Liver (tissue), 9 donors: ENCODE data around the gene RARS1. TPM values are rescaled to one million over a fixed set of nuclear protein-coding genes. Genes with fewer than 3 reads are reported as not detected.

ENCODE experiments used
- DNase-seq: peaks from one replicate; pipeline ENCODE4 v3.0.0-alpha.2; 2017; ENCODE audit warnings: low spot score
- H3K27ac ChIP-seq, 2 donors: one replicate each; pipeline ENCODE4 v1.7.0; 2013; ENCODE audit warnings: inconsistent platforms in 2 of 2, low read length in 2 of 2, control low read depth in 1 of 2, low read depth in 1 of 2, mild to moderate bottlenecking in 1 of 2
- H3K27me3 ChIP-seq, 4 donors: one replicate each; pipeline versions ENCODE4 v1.6.1 to v1.7.0; 2013; ENCODE audit warnings: low read length in 3 of 4, inconsistent platforms in 1 of 4, mild to moderate bottlenecking in 1 of 4, moderate library complexity in 1 of 4; ENCODE audit not compliant: control insufficient read depth in 4 of 4, insufficient read depth in 4 of 4
- H3K36me3 ChIP-seq, 4 donors: one replicate each; pipeline versions ENCODE4 v1.6.1 to v1.7.0; 2013; ENCODE audit warnings: low read length in 3 of 4, mild to moderate bottlenecking in 3 of 4, low read depth in 1 of 4, moderate library complexity in 1 of 4; ENCODE audit not compliant: control insufficient read depth in 4 of 4, insufficient read depth in 3 of 4
- H3K4me1 ChIP-seq, 4 donors: one replicate each; pipeline versions ENCODE4 v1.6.1 to v1.7.0; 2013; ENCODE audit warnings: low read length in 3 of 4, mild to moderate bottlenecking in 3 of 4, moderate library complexity in 1 of 4; ENCODE audit not compliant: control insufficient read depth in 4 of 4, insufficient read depth in 4 of 4
- H3K4me3 ChIP-seq, 3 donors: one replicate each; pipeline versions ENCODE4 v1.6.1 to v1.7.0; 2013; ENCODE audit warnings: low read length in 3 of 3, control low read depth in 1 of 3, low read depth in 1 of 3, mild to moderate bottlenecking in 1 of 3
- H3K9ac ChIP-seq, 2 donors: one replicate each; pipeline ENCODE4 v1.7.0; 2013; ENCODE audit warnings: low read length in 2 of 2, mild to moderate bottlenecking in 2 of 2, moderate library complexity in 2 of 2, control low read depth in 1 of 2, low read depth in 1 of 2
- H3K9me3 ChIP-seq, 4 donors: one replicate each; pipeline versions ENCODE4 v1.6.1 to v1.7.0; 2013; ENCODE audit warnings: low read length in 3 of 4; ENCODE audit not compliant: control insufficient read depth in 4 of 4
- EGR1 ChIP-seq, 2 donors: IDR thresholded peaks; 2 replicates each; pipeline ENCODE4 v1.6.1; 2016 to 2018; ENCODE audit warnings: antibody characterized with exemption in 2 of 2, low read depth in 2 of 2
- FOXA1 ChIP-seq: IDR thresholded peaks from 2 replicates; pipeline ENCODE4 v1.6.1; 2016; ENCODE audit warnings: antibody characterized with exemption
- FOXA2 ChIP-seq: IDR thresholded peaks from 2 replicates; pipeline ENCODE4 v1.6.1; 2016; ENCODE audit warnings: antibody characterized with exemption
- GABPA ChIP-seq, 2 donors: IDR thresholded peaks in 1 of 2; conservative IDR thresholded peaks in 1 of 2; 2 replicates each; pipeline ENCODE4 v1.6.1; 2016; ENCODE audit warnings: antibody characterized with exemption in 2 of 2, mild to moderate bottlenecking in 1 of 2, moderate library complexity in 1 of 2
- HNF4A ChIP-seq, 2 donors: conservative IDR thresholded peaks; 2 replicates each; pipeline ENCODE4 v1.6.1; 2016; ENCODE audit warnings: antibody characterized with exemption in 2 of 2, mild to moderate bottlenecking in 2 of 2
- HNF4G ChIP-seq: IDR thresholded peaks from 2 replicates; pipeline ENCODE4 v1.6.1; 2016; ENCODE audit warnings: antibody characterized with exemption
- JUND ChIP-seq, 2 donors: IDR thresholded peaks; 2 replicates each; pipeline ENCODE4 v1.6.1; 2016; ENCODE audit warnings: antibody characterized with exemption in 2 of 2
- NR2F2 ChIP-seq: IDR thresholded peaks from 2 replicates; pipeline ENCODE4 v1.6.1; 2016; ENCODE audit warnings: antibody characterized with exemption
- RXRA ChIP-seq, 2 donors: IDR thresholded peaks; 2 replicates each; pipeline ENCODE4 v1.6.1; 2017 to 2018; ENCODE audit warnings: antibody characterized with exemption in 2 of 2, mild to moderate bottlenecking in 1 of 2
- SP1 ChIP-seq: IDR thresholded peaks from 2 replicates; pipeline ENCODE4 v1.6.1; 2018; ENCODE audit warnings: antibody characterized with exemption, mild to moderate bottlenecking
- TAF1 ChIP-seq: conservative IDR thresholded peaks from 2 replicates; pipeline ENCODE4 v1.6.1; 2016; ENCODE audit warnings: antibody characterized with exemption, mild to moderate bottlenecking
- YY1 ChIP-seq: IDR thresholded peaks from 2 replicates; pipeline ENCODE4 v1.6.1; 2016; ENCODE audit warnings: antibody characterized with exemption, mild to moderate bottlenecking
- WGBS: extraction: QIAGEN DNeasy Blood & Tissue Kit; methylation state at CpG from one replicate; pipeline ENCODE4 v1.1.7; 2013; 5-methylcytosine and 5-hydroxymethylcytosine counted together
- polyA plus RNA-seq, 2 donors: library from polyadenylated mRNA; stranded (reverse) in 1 of 2; unstranded in 1 of 2; fragments of 200-250 nt in 1 of 2; fragments of >200 nt in 1 of 2; fragmentation: Nextera tagmentation in 1 of 2; extraction: Ambion mirVana in 1 of 2; gene quantifications; one replicate each; pipeline versions ENCODE4 v1.2.1 to v1.2.3, GENCODE V29; 2013 to 2015
- total RNA-seq, 2 donors: library from RNA; depleted of rRNA; stranded (reverse); fragments of >200 nt; gene quantifications; one replicate each; pipeline ENCODE4 v1.2.3, GENCODE V29; 2014
- TF ChIP-seq, protein P1 (sequence below): IDR thresholded peaks from 2 replicates; pipeline ENCODE4 v1.6.1; 2016; ENCODE audit warnings: antibody characterized with exemption, mild to moderate bottlenecking
- TF ChIP-seq, protein P2 (sequence below): IDR thresholded peaks from 2 replicates; pipeline ENCODE4 v1.6.1; 2016; ENCODE audit warnings: antibody characterized with exemption
- TF ChIP-seq, protein P3 (sequence below): fragments of 150-350 bp; IDR thresholded peaks from 2 replicates; pipeline ENCODE4 v1.5.1; 2017; ENCODE audit warnings: improper control_type of control experiment, low read depth, low read length; ENCODE audit not compliant: missing input control
- TF ChIP-seq, protein P4 (sequence below): IDR thresholded peaks from 2 replicates; pipeline ENCODE4 v1.6.1; 2016; ENCODE audit warnings: antibody characterized with exemption
- TF ChIP-seq, protein P5 (sequence below): IDR thresholded peaks from 2 replicates; pipeline ENCODE4 v1.6.1; 2016; ENCODE audit warnings: antibody characterized with exemption
- donor health status: healthy.
- donor health status: healthy.
- donor health status: healthy.
- donor health status: healthy.
- donor health status: healthy.

The RARS1 gene
- total and polyA plus RNA-seq, 4 donors, result 16.5 to 42.5 (median 30.1) TPM

DNA sequence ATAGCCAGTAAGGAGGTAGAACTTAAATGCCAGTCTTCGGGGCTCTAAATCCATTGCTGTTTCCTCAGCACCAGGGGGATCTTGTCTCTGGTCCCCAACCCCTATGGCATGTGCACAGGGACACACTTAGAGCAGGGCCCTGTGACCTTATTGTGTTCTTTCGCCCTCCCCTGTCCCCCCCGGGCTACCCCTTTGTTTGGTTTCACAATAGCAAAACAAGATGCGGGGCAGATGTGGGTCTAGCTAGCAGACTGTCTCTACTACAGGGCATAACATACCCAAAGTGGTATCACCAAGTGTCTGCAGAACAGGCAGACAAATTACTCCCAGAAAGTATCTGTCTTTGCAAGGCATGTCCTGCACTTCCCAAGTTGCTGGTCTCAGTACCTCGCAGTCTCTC is 44.9 kb downstream of the RARS1 start:
- no peak overlapping the region for H3K9ac ChIP-seq
- H3K36me3 ChIP-seq, result no peaks in the 10 kb centered on the region
- H3K4me1 ChIP-seq, result peaks cover 3 to 8% (median 4%) of the 10 kb centered on the region in 4 donors
- no peak for DNase-seq
- WGBS, result 93% methylated on average over 5 of the region's 5 CpGs
- no peak overlapping the region for H3K27ac ChIP-seq
- TF ChIP-seq HNF4A (conservative IDR thresholded peaks at IDR 0.05) (no peak), FOXA2 (no peak), TAF1 (no peak), JUND (IDR thresholded peaks at IDR 0.05) (no peak), SP1 (no peak), FOXA1 (no peak), YY1 (no peak), NR2F2 (no peak), HNF4G (no peak), GABPA (IDR thresholded peaks at IDR 0.05 in 1 of 2, conservative IDR thresholded peaks at IDR 0.05 in 1 of 2) (no peak), EGR1 (IDR thresholded peaks at IDR 0.05; ENCODE audit: low read depth in 2 of 2) (no peak), RXRA (IDR thresholded peaks at IDR 0.05) (no peak)
- TF ChIP-seq, protein P1, sequence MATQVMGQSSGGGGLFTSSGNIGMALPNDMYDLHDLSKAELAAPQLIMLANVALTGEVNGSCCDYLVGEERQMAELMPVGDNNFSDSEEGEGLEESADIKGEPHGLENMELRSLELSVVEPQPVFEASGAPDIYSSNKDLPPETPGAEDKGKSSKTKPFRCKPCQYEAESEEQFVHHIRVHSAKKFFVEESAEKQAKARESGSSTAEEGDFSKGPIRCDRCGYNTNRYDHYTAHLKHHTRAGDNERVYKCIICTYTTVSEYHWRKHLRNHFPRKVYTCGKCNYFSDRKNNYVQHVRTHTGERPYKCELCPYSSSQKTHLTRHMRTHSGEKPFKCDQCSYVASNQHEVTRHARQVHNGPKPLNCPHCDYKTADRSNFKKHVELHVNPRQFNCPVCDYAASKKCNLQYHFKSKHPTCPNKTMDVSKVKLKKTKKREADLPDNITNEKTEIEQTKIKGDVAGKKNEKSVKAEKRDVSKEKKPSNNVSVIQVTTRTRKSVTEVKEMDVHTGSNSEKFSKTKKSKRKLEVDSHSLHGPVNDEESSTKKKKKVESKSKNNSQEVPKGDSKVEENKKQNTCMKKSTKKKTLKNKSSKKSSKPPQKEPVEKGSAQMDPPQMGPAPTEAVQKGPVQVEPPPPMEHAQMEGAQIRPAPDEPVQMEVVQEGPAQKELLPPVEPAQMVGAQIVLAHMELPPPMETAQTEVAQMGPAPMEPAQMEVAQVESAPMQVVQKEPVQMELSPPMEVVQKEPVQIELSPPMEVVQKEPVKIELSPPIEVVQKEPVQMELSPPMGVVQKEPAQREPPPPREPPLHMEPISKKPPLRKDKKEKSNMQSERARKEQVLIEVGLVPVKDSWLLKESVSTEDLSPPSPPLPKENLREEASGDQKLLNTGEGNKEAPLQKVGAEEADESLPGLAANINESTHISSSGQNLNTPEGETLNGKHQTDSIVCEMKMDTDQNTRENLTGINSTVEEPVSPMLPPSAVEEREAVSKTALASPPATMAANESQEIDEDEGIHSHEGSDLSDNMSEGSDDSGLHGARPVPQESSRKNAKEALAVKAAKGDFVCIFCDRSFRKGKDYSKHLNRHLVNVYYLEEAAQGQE, result no peak
- TF ChIP-seq, protein P2, sequence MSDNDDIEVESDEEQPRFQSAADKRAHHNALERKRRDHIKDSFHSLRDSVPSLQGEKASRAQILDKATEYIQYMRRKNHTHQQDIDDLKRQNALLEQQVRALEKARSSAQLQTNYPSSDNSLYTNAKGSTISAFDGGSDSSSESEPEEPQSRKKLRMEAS, result no peak
- TF ChIP-seq, protein P3, sequence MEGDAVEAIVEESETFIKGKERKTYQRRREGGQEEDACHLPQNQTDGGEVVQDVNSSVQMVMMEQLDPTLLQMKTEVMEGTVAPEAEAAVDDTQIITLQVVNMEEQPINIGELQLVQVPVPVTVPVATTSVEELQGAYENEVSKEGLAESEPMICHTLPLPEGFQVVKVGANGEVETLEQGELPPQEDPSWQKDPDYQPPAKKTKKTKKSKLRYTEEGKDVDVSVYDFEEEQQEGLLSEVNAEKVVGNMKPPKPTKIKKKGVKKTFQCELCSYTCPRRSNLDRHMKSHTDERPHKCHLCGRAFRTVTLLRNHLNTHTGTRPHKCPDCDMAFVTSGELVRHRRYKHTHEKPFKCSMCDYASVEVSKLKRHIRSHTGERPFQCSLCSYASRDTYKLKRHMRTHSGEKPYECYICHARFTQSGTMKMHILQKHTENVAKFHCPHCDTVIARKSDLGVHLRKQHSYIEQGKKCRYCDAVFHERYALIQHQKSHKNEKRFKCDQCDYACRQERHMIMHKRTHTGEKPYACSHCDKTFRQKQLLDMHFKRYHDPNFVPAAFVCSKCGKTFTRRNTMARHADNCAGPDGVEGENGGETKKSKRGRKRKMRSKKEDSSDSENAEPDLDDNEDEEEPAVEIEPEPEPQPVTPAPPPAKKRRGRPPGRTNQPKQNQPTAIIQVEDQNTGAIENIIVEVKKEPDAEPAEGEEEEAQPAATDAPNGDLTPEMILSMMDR, result no peak
- TF ChIP-seq, protein P4, sequence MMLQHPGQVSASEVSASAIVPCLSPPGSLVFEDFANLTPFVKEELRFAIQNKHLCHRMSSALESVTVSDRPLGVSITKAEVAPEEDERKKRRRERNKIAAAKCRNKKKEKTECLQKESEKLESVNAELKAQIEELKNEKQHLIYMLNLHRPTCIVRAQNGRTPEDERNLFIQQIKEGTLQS, result no peak
- TF ChIP-seq, protein P5, sequence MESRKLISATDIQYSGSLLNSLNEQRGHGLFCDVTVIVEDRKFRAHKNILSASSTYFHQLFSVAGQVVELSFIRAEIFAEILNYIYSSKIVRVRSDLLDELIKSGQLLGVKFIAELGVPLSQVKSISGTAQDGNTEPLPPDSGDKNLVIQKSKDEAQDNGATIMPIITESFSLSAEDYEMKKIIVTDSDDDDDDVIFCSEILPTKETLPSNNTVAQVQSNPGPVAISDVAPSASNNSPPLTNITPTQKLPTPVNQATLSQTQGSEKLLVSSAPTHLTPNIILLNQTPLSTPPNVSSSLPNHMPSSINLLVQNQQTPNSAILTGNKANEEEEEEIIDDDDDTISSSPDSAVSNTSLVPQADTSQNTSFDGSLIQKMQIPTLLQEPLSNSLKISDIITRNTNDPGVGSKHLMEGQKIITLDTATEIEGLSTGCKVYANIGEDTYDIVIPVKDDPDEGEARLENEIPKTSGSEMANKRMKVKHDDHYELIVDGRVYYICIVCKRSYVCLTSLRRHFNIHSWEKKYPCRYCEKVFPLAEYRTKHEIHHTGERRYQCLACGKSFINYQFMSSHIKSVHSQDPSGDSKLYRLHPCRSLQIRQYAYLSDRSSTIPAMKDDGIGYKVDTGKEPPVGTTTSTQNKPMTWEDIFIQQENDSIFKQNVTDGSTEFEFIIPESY, result no peak
- peaks cover 0 to 7% (median under 1%) of the 10 kb centered on the region in 4 donors for H3K9me3 ChIP-seq
- peaks cover 0 to 4% (median 0%) of the 10 kb centered on the region in 4 donors for H3K27me3 ChIP-seq
- no peak overlapping the region for H3K4me3 ChIP-seq
